Activated T-cell treated with anti-CD3 and anti-CD28 coated beads, Interleukin-2, amount 50 U/mL, for 24 hours (primary cell): ENCODE measurements around the gene CHRM1.

Experiments
- DNase-seq: peaks from one replicate; pipeline ENCODE4 v3.0.0-alpha.2; 2020
- H3K27ac Mint-ChIP-seq: 2 replicates; pipeline ENCODE4 v1.8.0; 2020; ENCODE audit warnings: mild to moderate bottlenecking, mixed read lengths
- H3K27me3 Mint-ChIP-seq: 2 replicates; pipeline ENCODE4 v1.8.0; 2020; ENCODE audit warnings: mixed read lengths
- H3K36me3 Mint-ChIP-seq: 2 replicates; pipeline ENCODE4 v1.8.0; 2020; ENCODE audit warnings: low read depth, mixed read lengths
- H3K4me1 Mint-ChIP-seq: 2 replicates; pipeline ENCODE4 v1.8.0; 2020; ENCODE audit warnings: low read depth, mixed read lengths
- H3K4me3 Mint-ChIP-seq: 2 replicates; pipeline ENCODE4 v1.8.0; 2020; ENCODE audit warnings: mild to moderate bottlenecking, moderate library complexity, mixed read lengths
- H3K9me3 Mint-ChIP-seq: 2 replicates; pipeline ENCODE4 v1.8.0; 2020; ENCODE audit warnings: mixed read lengths

The CHRM1 gene

GRCh38 chr11:62933285-62933684 is 12.1 kb upstream of the CHRM1 start:
- Mint-ChIP-seq H3K4me1 (peaks cover 4% of the 10 kb centered on the region), H3K27ac (no peak overlapping the region), H3K4me3 (no peak overlapping the region), H3K36me3 (no peaks in the 10 kb centered on the region), H3K9me3 (peaks cover 8% of the 10 kb centered on the region), H3K27me3 (peaks cover 33% of the 10 kb centered on the region)
- no peak for DNase-seq

DNA sequence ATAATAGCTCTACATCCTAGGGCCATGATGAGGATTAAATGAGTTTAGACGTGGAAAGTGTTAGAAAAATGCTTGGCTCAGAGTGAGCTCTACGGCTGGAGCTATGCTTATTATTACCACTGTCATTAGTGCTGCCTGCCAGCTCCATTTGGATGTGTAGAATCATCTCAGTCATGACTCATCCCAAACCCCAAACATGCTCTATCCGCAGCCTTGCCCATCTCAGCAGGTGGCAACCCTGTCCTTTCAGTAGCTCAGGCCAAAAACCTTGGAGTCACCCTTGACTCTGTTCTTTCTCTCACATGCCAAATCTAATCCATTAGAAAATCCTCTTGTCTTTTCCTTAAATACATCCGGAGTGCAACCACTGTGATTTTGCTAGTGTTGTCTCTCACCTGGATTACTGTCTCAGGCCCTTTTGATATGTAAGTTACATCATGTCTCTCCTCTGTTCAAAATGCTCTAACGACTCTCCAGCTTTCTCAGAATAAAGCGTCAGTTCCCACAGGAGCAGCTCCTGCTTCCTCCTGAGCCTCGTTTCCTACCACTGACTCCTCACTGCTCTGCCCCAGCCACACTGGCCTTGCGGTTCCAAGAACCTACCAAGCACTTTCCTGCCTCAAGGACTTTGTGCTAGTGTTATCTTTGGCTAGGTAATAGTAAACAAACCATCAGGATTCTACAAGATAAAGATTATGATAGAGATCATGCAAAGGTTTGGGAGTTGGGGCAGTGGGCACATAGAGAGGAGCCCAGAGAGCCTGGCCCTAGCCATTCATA is 10.5 kb upstream of the CHRM1 start:
- peaks cover 3% of the 10 kb centered on the region for H3K4me1 Mint-ChIP-seq
- no peaks in the 10 kb centered on the region for H3K36me3 Mint-ChIP-seq
- H3K27me3 Mint-ChIP-seq: peaks cover 48% of the 10 kb centered on the region
- DNase-seq: no peak
- H3K27ac Mint-ChIP-seq: no peak overlapping the region
- H3K4me3 Mint-ChIP-seq: no peak overlapping the region
- no peaks in the 10 kb centered on the region for H3K9me3 Mint-ChIP-seq

- Mint-ChIP-seq H3K36me3 (no peaks in the 10 kb centered on the region), H3K27ac (no peak overlapping the region), H3K27me3 (peaks cover 58% of the 10 kb centered on the region), H3K4me1 (peaks cover 11% of the 10 kb centered on the region), H3K9me3 (no peaks in the 10 kb centered on the region), H3K4me3 (no peak overlapping the region)
- no peak for DNase-seq
Measured at GRCh38 chr11:62930666-62931065, 9.5 kb upstream of the CHRM1 start.

DNA sequence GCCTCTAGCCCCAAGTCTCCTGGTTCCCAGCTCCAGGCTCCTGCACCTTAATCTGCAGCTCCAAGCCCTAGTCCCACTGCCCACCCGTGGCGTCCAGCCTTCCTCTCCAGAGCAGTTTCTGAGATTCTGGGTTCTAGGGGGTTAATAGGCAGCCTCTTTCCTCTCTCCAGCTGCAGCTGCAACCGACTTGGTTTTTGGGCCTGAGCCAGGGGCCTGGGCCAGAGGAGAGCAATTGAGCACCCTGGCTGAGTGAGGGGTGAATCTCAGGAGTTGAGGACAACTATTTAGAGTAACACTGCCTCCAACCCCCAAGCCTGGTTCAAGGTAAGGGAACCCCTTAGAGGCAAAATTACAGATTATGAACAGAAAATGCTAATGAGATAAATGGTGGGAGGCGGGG is 9.0 kb upstream of the CHRM1 start:
- DNase-seq: no peak
- Mint-ChIP-seq H3K9me3 (no peaks in the 10 kb centered on the region), H3K27ac (no peak overlapping the region), H3K36me3 (no peaks in the 10 kb centered on the region), H3K4me3 (no peak overlapping the region), H3K4me1 (peaks cover 16% of the 10 kb centered on the region), H3K27me3 (peaks cover 63% of the 10 kb centered on the region)

DNA sequence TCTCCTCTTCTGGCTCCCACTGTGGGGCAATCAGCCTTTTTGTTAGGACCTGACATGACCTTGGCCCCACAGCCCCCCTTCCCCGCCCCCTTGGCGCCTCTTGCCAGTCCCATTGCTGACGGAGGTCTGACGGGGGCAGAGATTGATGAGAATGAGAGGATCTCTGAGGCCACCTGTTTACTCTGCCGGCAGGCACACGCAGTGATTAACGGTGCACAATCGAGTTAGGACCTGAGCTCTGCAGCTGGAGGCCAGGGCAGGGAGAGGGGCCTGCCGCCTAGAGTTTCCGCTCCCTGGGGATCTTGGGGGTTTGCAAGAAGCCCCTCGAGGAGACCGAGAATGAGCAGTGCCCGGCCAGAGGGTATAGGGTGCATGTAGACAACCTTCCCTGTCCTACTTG is 6.8 kb upstream of the CHRM1 start:
- no peak for DNase-seq
- H3K27me3 Mint-ChIP-seq: peaks cover 78% of the 10 kb centered on the region

GRCh38 chr11:62926680-62927455 is 5.7 kb upstream of the CHRM1 start:
- no peak for DNase-seq
- no peak overlapping the region for H3K27ac Mint-ChIP-seq
- peaks cover 34% of the 10 kb centered on the region for H3K4me1 Mint-ChIP-seq
- H3K9me3 Mint-ChIP-seq: no peaks in the 10 kb centered on the region
- H3K36me3 Mint-ChIP-seq: no peaks in the 10 kb centered on the region
- H3K4me3 Mint-ChIP-seq: peak overlapping the region; percentile 41
- peaks cover 87% of the 10 kb centered on the region for H3K27me3 Mint-ChIP-seq

More for the DNA sequence above, 6.8 kb upstream of the CHRM1 start:
- H3K4me3 Mint-ChIP-seq: no peak overlapping the region
- H3K27ac Mint-ChIP-seq: no peak overlapping the region
- no peaks in the 10 kb centered on the region for H3K9me3 Mint-ChIP-seq
- peaks cover 28% of the 10 kb centered on the region for H3K4me1 Mint-ChIP-seq
- H3K36me3 Mint-ChIP-seq: no peaks in the 10 kb centered on the region

GRCh38 chr11:62925745-62926679 is 4.8 kb upstream of the CHRM1 start:
- Mint-ChIP-seq H3K27me3 (peaks cover 88% of the 10 kb centered on the region), H3K36me3 (no peaks in the 10 kb centered on the region), H3K4me3 (peak overlapping the region; percentile 41), H3K9me3 (no peaks in the 10 kb centered on the region), H3K27ac (no peak overlapping the region), H3K4me1 (peaks cover 34% of the 10 kb centered on the region)
- no peak for DNase-seq

DNA sequence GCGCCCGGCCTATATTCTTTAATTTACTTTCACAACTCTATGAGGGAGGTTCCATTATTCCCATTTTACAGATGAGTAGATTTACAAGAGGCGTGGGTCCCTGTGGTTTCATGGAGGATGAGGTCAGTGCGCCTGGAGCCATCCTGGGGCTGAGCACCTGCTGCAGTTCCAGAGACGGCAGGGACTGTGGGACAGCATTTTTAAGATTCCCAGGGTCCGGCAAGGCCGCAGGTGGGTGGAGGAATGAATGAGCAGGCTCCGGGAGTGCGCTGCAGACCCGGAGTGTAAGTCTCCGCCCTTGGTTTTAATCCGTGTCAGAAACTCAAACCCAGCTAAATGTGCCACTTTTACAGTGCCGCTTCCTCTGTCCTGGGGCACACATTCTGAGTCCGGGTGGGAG is 4.1 kb upstream of the CHRM1 start:
- peaks cover 34% of the 10 kb centered on the region for H3K4me1 Mint-ChIP-seq
- H3K9me3 Mint-ChIP-seq: no peaks in the 10 kb centered on the region
- no peaks in the 10 kb centered on the region for H3K36me3 Mint-ChIP-seq
- DNase-seq: no peak
- H3K4me3 Mint-ChIP-seq: peak overlapping the region; percentile 41
- H3K27ac Mint-ChIP-seq: no peak overlapping the region
- H3K27me3 Mint-ChIP-seq: peaks cover 84% of the 10 kb centered on the region

GRCh38 chr11:62923601-62924411 is 2.6 kb upstream of the CHRM1 start:
- no peak overlapping the region for H3K27ac Mint-ChIP-seq
- no peaks in the 10 kb centered on the region for H3K36me3 Mint-ChIP-seq
- no peaks in the 10 kb centered on the region for H3K9me3 Mint-ChIP-seq
- H3K4me1 Mint-ChIP-seq: peaks cover 34% of the 10 kb centered on the region
- DNase-seq: peak; percentile 52
- peak overlapping the region; percentile 53 for H3K4me3 Mint-ChIP-seq
- H3K27me3 Mint-ChIP-seq: peaks cover 82% of the 10 kb centered on the region

DNA sequence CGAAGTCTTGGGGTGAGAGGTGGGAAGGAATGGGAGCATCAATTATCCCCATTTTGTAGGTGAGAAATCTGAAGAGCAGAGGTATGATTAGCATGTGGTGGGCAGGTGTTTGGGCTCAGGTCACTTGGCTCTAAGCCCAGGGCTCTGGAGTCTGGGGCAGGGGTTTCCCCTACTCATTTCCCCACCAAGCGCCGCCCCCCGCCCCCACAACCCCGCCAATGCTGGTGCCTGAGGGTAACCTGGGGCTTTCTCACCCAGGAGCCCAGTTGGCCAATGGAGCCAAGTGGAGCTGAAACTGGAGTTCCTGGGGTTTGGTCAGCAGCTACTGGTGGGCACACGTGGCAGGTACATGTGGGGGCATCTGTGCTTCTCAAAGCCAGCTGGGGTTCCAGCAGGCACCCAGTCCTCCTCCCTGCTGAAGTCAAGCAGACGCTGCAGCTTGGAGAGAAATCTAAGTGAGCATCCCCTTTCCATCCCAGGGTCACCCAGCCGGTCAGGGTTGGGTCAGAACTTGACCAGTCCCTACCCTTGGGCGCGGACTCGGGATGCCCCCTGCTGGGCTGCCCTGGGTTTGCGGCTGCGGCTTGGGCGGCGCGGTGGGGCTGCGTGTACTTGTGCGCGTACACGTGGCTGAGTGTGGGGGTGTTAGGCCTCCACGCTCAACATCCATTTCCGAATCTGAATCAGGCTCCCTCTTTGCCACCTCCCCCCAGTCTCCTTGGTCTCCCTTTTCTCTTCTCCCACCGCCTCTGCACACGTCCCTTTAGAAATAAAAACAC is 1.7 kb upstream of the CHRM1 start:
- Mint-ChIP-seq H3K27ac (no peak overlapping the region), H3K36me3 (no peaks in the 10 kb centered on the region)

GRCh38 chr11:62922189-62922589 is 1.0 kb upstream of the CHRM1 start:
- Mint-ChIP-seq H3K36me3 (no peaks in the 10 kb centered on the region), H3K27ac (no peak overlapping the region), H3K27me3 (peaks cover 66% of the 10 kb centered on the region), H3K4me3 (no peak overlapping the region), H3K4me1 (peaks cover 34% of the 10 kb centered on the region), H3K9me3 (no peaks in the 10 kb centered on the region)
- DNase-seq: no peak

More for the DNA sequence above, 1.7 kb upstream of the CHRM1 start:
- Mint-ChIP-seq H3K9me3 (no peaks in the 10 kb centered on the region), H3K4me3 (no peak overlapping the region), H3K4me1 (peaks cover 34% of the 10 kb centered on the region), H3K27me3 (peaks cover 72% of the 10 kb centered on the region)
- peak; percentile 58 for DNase-seq

DNA sequence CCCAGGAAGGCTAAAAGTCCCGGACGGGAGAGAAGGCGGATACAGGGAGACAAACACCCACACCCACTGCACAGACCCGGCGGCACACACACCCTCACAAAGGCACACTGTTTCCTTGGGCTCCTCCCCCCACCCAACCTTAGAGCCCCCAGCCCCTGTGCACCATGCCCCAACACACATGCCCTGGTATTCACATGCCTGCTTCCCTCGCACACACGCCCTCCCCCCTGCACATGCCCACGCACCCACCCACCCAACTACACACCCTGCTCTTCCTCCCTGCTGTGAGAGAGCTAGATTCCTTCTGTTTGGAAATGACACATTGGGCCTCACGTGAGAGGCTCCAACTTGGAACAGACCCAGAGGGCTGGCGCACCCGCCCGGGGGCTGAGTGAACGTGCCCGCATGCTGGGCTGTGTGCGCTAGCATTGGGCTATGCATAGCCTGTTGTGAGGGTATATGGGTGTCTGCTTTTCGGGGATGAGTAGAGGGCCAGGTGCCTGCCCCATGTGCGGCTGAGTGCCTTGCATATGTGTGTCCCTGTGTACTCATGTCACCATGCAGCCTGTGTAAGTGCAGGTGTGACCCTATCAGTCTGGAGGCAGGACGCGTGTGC is 518 bp upstream of the CHRM1 start:
- Mint-ChIP-seq H3K36me3 (no peaks in the 10 kb centered on the region), H3K9me3 (no peaks in the 10 kb centered on the region), H3K27me3 (peaks cover 62% of the 10 kb centered on the region), H3K4me3 (no peak overlapping the region), H3K27ac (no peak overlapping the region), H3K4me1 (peaks cover 32% of the 10 kb centered on the region)
- no peak for DNase-seq
